Activated CD4-positive, alpha-beta T cell treated with anti-CD3 and anti-CD28 coated beads, Interleukin-2, amount 10 ng/mL, durations not matched to agents 24 days and 14 days (primary cell): ENCODE measurements around the gene THG1L. TPM values are rescaled to one million over a fixed set of nuclear protein-coding genes. Genes with fewer than 3 reads are reported as not detected.

Experiments
- DNase-seq: peaks from one replicate; pipeline ENCODE4 v3.0.0; 2022
- H3K27ac Mint-ChIP-seq: one replicate; pipeline ENCODE4 v1.8.0; 2022; ENCODE audit warnings: mild to moderate bottlenecking, mixed read lengths
- H3K27me3 Mint-ChIP-seq: one replicate; pipeline ENCODE4 v1.8.0; 2022; ENCODE audit warnings: mixed read lengths
- H3K36me3 Mint-ChIP-seq: one replicate; pipeline ENCODE4 v1.8.0; 2022; ENCODE audit warnings: low read depth, mild to moderate bottlenecking, mixed read lengths
- H3K4me1 Mint-ChIP-seq: one replicate; pipeline ENCODE4 v1.8.0; 2021; ENCODE audit warnings: mixed read lengths
- H3K4me3 Mint-ChIP-seq: one replicate; pipeline ENCODE4 v1.8.0; 2022; ENCODE audit warnings: mild to moderate bottlenecking, moderate library complexity, mixed read lengths
- H3K9me3 Mint-ChIP-seq: one replicate; pipeline ENCODE4 v1.8.0; 2021; ENCODE audit warnings: mixed read lengths
- intact Hi-C: fragments of 100-400 bp; cut with micrococcal nuclease; formaldehyde crosslinking; loops from one replicate; pipeline ENCODE4 v1.15.1; 2023
- total RNA-seq: library from RNA; stranded (reverse); gene quantifications from 2 replicates; pipeline ENCODE4 v1.2.3, GENCODE V29; 2022

The THG1L gene
- total RNA-seq, 1 donor from 2014 or later: 25.0 TPM

DNA sequence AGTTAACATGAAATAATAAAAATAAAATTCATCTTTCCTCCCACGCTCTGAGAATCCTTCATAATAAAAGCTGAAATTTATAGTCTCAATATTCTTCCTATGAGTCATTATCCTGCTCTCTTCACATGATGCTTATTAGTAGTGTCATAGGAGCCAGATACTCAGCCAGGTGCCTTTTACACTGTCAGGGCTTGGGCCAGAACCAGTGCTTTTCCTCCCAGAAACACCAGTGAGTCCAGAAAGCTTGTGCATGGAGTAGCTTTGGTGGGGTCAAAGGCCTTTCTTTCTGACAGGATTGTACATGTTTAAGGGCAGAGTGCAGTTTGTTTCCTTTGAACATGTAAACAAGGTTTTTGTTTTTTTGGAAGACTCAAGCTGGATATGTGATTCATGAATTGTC, 19.1 kb downstream of the THG1L start:
- Mint-ChIP-seq H3K36me3 (peaks cover 16% of the 10 kb centered on the region), H3K27ac (peak overlapping the region; percentile 34), H3K4me1 (peaks cover 21% of the 10 kb centered on the region), H3K9me3 (no peaks in the 10 kb centered on the region), H3K27me3 (no peaks in the 10 kb centered on the region), H3K4me3 (no peak overlapping the region)
- DNase-seq: no peak
- intact Hi-C loops: no loop called here

DNA sequence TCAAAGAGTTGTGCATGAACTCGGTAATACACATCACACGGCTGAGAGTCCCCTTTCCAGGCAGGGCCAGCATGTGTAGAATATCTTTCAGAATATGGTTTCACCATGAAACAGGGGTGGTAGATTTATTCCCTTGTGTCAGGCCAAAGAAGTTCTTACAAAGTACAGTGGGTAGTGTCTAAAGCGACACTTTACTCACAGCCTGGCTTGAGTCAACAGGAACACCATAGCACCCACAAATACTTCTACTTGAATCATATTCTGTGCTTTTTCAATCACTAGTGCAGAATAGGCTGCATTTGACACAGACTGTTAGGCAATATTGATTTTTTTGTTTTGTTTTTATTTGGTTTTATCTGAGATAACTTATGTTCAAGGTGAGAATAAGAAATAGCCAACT, 24.9 kb downstream of the THG1L start:
- no peak for DNase-seq
- Mint-ChIP-seq H3K27ac (no peak overlapping the region), H3K9me3 (no peaks in the 10 kb centered on the region), H3K4me1 (peaks cover 3% of the 10 kb centered on the region), H3K36me3 (peaks cover 23% of the 10 kb centered on the region), H3K27me3 (no peaks in the 10 kb centered on the region), H3K4me3 (no peak overlapping the region)
- intact Hi-C loops: no loop called here

DNA sequence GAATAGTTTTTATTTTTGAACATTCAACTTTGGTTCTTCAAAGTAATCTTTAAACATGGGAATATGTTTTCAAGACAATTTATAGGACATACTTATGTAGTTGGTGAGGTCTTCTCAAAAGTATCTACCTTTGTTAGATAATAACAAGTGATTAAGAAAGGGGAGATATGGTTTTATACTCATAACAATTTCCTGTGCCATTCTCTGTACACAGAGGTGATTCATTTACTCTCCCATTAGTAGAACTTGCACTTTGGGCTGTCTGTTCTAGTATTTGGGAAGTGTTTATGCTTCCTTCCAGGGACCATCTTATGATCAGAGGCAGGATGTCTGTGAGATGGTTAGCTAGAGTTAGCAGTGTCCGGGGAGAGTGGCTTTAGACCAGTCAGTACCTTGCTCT, 27.5 kb downstream of the THG1L start:
- H3K27me3 Mint-ChIP-seq: no peaks in the 10 kb centered on the region
- DNase-seq: no peak
- H3K4me1 Mint-ChIP-seq: peaks cover 3% of the 10 kb centered on the region
- H3K27ac Mint-ChIP-seq: no peak overlapping the region
- H3K4me3 Mint-ChIP-seq: no peak overlapping the region
- peaks cover 19% of the 10 kb centered on the region for H3K36me3 Mint-ChIP-seq
- intact Hi-C loops: no loop called here
- no peaks in the 10 kb centered on the region for H3K9me3 Mint-ChIP-seq

DNA sequence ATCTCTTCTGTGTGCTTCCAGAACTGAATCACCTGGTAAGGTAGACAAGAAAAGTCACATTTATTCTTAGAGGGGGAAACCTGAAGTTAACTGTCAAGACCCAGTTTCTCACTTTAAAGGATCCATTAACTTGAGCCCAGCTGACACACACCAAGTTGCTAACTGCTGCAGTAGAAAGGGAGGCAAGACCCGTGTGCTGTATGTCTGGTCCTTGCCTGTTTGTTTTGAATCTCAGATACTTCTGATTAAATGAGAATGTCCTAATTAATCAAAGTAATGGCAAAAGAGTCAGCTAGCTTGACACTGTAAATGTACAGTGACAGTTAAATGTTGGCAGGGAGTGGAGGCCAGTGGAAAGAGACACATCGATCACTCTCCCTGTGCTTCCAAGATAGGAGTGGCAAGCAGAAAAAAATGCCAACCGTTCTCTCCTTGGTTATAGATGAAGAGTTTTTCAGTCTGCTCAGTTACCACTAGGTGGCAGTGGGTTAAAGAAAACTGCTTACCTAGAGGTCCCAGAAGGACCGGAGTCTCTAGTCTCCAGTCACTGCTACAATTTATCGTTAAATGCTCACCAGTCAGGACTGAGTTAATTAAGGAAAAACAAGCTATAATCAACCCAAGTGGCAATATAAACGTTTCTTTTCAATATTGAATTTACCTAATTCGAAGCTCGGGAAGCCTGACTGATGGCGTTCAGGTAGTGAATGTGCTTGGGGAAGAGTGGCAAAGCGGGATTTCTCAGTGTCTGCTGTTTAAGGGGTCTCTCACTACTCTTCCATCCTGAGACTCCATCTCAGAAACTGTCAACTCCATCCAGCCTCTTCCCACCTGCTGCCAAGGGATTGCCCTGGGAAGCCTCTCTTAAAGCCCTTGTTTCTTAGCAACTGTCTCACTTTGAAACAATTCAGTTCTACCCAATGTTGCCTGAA, 30.7 kb downstream of the THG1L start:
- H3K9me3 Mint-ChIP-seq: no peaks in the 10 kb centered on the region
- intact Hi-C loops: loop anchor here (1.0 kb wide), 2 partner anchors 186 to 233 kb away; no protein-coding TSS in a partner anchor
- peaks cover 3% of the 10 kb centered on the region for H3K4me1 Mint-ChIP-seq
- no peak overlapping the region for H3K27ac Mint-ChIP-seq
- peaks cover 4% of the 10 kb centered on the region for H3K27me3 Mint-ChIP-seq
- no peak overlapping the region for H3K4me3 Mint-ChIP-seq
- peak; percentile 76 for DNase-seq
- H3K36me3 Mint-ChIP-seq: peaks cover 3% of the 10 kb centered on the region

DNA sequence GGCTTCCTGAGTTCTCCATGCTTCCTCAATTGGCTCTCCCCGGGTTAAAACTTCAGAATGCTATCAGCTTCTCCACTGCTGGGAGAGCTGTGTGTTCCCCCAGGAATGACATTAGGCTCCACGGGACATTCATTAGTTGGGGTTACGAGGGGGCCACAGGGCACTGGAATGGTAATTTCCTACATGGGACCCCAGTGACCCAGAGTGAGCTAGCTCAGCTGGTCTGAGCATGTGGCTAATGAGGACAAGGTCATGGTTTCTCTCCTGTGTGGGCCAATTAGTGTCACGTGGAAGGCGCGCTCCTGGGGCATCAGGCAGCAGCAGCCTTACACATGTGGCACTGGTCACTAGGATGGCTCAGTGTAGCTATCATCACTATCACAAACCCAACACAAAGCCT, 33.3 kb downstream of the THG1L start:
- H3K4me3 Mint-ChIP-seq: no peak overlapping the region

DNA sequence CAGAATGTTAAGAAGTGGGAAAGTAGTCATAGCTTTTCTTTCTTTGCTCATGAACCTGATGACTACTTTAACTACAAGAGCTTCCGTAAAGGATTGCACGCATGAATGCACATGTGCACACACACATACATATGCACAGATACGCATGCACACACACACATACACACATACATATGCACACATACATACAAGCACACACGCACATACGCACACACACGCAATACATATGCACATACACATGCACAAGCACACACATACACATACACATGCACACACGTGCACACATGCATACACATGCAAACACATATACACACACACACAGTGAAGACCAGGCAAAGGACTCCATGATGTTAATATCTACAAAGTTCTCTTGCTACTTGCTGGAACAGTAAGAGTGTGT, 35.2 kb downstream of the THG1L start:
- H3K27me3 Mint-ChIP-seq: peaks cover 5% of the 10 kb centered on the region
- H3K4me1 Mint-ChIP-seq: no peaks in the 10 kb centered on the region
- no peaks in the 10 kb centered on the region for H3K9me3 Mint-ChIP-seq
- no peak overlapping the region for H3K27ac Mint-ChIP-seq
- H3K4me3 Mint-ChIP-seq: no peak overlapping the region
- no peak for DNase-seq
- peaks cover 1% of the 10 kb centered on the region for H3K36me3 Mint-ChIP-seq
- intact Hi-C loops: no loop called here

More for the DNA sequence above, 33.3 kb downstream of the THG1L start:
- intact Hi-C loops: no loop called here
- no peak overlapping the region for H3K27ac Mint-ChIP-seq
- no peak for DNase-seq
- peaks cover 3% of the 10 kb centered on the region for H3K36me3 Mint-ChIP-seq
- peaks cover 4% of the 10 kb centered on the region for H3K27me3 Mint-ChIP-seq
- no peaks in the 10 kb centered on the region for H3K9me3 Mint-ChIP-seq
- no peaks in the 10 kb centered on the region for H3K4me1 Mint-ChIP-seq

DNA sequence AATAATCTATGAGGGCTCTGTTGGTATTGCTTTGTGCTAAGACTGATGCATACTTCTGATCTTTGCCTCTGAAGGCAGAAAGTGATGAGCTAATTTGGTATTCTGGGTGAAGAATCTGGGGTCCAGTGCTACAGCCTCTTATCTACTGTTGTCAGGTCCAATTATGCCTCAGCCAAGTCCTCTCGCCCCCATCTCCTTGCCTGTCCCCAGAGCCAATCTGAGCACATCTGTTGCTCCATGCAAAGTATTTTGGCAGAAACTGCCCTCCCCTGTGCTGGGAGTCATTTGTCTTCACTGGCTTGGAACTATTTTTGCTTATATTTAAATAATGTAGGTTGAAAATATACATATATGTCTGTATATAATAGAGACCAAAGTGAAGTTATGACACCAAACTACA, 35.7 kb downstream of the THG1L start:
- intact Hi-C loops: no loop called here
- no peak for DNase-seq
- no peaks in the 10 kb centered on the region for H3K4me1 Mint-ChIP-seq
- no peaks in the 10 kb centered on the region for H3K36me3 Mint-ChIP-seq
- no peak overlapping the region for H3K4me3 Mint-ChIP-seq
- peaks cover 5% of the 10 kb centered on the region for H3K27me3 Mint-ChIP-seq
- no peaks in the 10 kb centered on the region for H3K9me3 Mint-ChIP-seq
- H3K27ac Mint-ChIP-seq: no peak overlapping the region

DNA sequence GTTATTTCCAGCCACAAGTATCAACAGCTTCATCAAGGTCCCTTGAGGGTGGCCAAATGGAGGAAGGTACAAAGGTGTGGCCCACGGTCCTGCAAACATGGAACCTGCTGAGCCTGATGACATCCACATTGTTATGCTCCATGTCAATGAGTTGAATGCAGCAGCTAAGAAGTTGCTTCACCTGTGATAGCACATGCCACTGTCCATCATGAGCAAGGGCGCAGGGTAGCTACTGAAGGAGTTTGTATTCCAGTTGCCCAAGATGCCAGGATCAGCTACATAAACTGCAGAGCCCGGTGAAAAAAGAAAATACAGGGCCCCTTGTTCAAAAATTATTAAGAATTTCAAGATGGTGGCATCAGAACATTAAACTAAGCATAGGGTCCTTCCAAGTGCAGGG, 36.5 kb downstream of the THG1L start:
- Mint-ChIP-seq H3K36me3 (no peaks in the 10 kb centered on the region), H3K27me3 (peaks cover 7% of the 10 kb centered on the region), H3K4me3 (no peak overlapping the region), H3K27ac (no peak overlapping the region), H3K4me1 (no peaks in the 10 kb centered on the region), H3K9me3 (no peaks in the 10 kb centered on the region)
- DNase-seq: no peak
- intact Hi-C loops: no loop called here

DNA sequence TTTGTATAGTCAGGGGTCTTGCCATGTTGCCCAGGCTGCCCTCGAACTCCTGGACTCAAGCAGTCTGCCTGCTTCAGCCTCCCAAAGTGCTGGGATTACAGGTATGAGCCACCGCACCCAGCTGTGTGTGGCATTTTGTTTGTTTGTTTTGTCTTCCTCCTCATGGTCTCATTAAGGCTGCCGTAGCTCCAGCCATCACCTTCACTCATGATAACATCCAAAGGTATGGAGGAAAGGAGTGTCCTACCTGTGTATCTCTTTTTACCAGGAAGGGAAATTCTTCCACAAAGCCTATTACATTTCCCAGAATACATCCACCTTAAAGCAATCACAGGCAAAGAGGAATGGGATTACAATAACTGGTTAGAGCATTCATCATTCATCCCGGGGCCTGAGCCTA, 39.4 kb downstream of the THG1L start:
- no peak overlapping the region for H3K27ac Mint-ChIP-seq
- DNase-seq: no peak
- peaks cover 9% of the 10 kb centered on the region for H3K27me3 Mint-ChIP-seq
- no peak overlapping the region for H3K4me3 Mint-ChIP-seq
- no peaks in the 10 kb centered on the region for H3K4me1 Mint-ChIP-seq
- H3K36me3 Mint-ChIP-seq: no peaks in the 10 kb centered on the region
- no peaks in the 10 kb centered on the region for H3K9me3 Mint-ChIP-seq
- intact Hi-C loops: no loop called here

DNA sequence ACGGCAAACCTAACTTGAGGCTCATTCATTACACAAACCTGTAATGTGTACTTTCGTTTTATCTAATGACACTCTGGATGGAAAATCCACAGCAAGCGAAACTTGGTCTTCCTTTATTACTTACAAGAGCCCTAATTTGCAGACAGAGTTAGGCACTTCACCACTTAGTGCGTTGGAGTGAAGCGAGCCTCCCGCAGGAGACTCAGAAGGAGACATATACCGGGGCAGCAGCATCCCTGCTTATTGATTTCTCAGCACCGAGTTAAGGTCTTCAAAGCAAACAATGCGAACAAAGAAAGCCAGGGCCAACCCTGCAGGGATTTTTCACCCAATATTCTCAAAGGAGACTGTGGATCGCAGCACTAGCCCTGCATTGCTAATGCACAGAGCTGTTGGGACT, 40.9 kb downstream of the THG1L start:
- H3K27ac Mint-ChIP-seq: no peak overlapping the region
- H3K36me3 Mint-ChIP-seq: no peaks in the 10 kb centered on the region
- H3K4me1 Mint-ChIP-seq: no peaks in the 10 kb centered on the region
- no peaks in the 10 kb centered on the region for H3K9me3 Mint-ChIP-seq
- intact Hi-C loops: no loop called here
- no peak overlapping the region for H3K4me3 Mint-ChIP-seq
- peaks cover 7% of the 10 kb centered on the region for H3K27me3 Mint-ChIP-seq
- no peak for DNase-seq

DNA sequence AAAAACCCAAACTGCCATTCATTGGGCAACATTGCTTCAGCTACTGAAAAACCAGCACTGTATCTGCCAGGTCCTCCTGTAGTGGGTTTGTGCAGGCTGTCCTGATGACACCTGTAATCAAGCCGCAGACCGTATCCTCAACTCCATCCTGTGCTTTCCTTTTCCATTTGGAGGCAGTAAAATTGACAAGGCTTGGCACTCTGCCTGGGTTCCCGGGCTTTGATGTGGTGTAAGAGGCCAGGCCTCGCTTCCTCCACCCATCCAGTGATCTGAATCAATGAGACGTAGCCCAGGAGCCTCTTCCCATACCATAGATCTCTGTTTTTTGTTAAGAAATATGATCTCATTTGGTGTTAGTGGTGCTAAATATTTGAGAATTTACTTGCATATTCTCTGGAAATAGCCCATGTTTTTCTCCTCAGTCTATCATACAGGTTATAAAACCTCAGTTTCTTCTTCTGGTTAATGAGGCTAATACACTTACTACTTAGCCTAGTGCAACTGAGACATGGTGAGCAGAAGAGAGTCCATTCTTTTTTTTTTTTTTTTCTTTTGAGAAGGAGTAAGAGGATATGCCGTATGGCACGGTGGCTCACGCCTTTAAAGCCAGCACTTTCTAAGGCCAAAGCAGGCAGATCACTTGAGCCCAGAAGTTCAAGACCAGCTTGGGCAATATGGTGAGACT, 47.0 kb downstream of the THG1L start:
- no peak for DNase-seq
- Mint-ChIP-seq H3K27me3 (peaks cover 6% of the 10 kb centered on the region), H3K27ac (no peak overlapping the region), H3K36me3 (no peaks in the 10 kb centered on the region), H3K9me3 (no peaks in the 10 kb centered on the region), H3K4me1 (no peaks in the 10 kb centered on the region), H3K4me3 (no peak overlapping the region)
- intact Hi-C loops: no loop called here

DNA sequence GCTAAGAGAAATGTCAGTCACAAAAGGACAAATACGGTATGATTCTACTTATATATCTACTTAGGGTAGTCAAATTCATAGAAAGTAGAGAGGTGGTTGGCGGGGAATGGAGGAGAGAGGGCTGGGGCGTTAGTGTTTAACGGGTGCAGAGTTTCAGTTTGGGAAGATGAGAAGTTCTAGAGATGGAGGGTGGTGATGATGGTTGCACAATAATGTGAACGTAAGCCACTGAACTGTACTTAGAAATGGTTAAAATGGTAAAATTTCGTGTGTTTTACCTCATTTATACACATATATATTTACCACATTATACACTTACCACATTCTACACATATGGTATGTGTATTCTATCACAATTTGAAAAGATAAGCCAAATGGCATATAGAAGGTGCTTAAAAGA, 48.0 kb downstream of the THG1L start:
- no peak overlapping the region for H3K4me3 Mint-ChIP-seq
- H3K4me1 Mint-ChIP-seq: no peaks in the 10 kb centered on the region
- no peak for DNase-seq
- peaks cover 3% of the 10 kb centered on the region for H3K27me3 Mint-ChIP-seq
- H3K27ac Mint-ChIP-seq: no peak overlapping the region
- no peaks in the 10 kb centered on the region for H3K36me3 Mint-ChIP-seq
- intact Hi-C loops: no loop called here
- no peaks in the 10 kb centered on the region for H3K9me3 Mint-ChIP-seq

DNA sequence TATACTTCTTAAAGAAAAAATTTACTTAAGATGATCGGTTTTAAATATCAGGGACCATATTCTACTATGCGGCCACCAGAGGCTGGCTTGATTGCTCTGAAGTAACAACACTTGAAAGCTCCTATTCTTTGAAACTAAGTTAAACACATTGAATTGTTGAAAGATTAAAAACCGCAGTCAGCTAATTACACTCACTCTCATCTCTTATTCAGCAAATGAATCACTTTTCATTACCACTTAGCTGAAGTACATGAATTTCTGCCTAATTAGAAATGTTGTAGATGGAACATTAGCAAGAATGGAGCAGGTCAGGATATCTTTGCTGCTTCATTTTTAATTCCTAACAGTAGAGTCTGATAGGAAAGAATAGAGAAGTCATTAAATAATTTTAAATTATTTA, 54.6 kb downstream of the THG1L start:
- peak; percentile 26 for DNase-seq
- Mint-ChIP-seq H3K4me1 (no peaks in the 10 kb centered on the region), H3K9me3 (no peaks in the 10 kb centered on the region), H3K36me3 (peaks cover 26% of the 10 kb centered on the region), H3K4me3 (no peak overlapping the region), H3K27me3 (no peaks in the 10 kb centered on the region), H3K27ac (no peak overlapping the region)
- intact Hi-C loops: no loop called here
